ENCODE results near the gene CEP97. TPM values are rescaled to one million over a fixed set of nuclear protein-coding genes. Genes with fewer than 3 reads are reported as not detected.

Gene CEP97
- total RNA-seq, 2 donors from 2014 or later: 6.5 to 7.0 TPM

GRCh38 chr3:101680466-101680865 lies 43.9 kb upstream of the CEP97 start:
- Histone ChIP-seq H3K27me3 (no peaks in the 10 kb centered on the region), H3K9me3 (no peaks in the 10 kb centered on the region), H3K36me3 (peaks cover 63% of the 10 kb centered on the region), H3K4me1 (peaks cover 0 to 38% of the 10 kb centered on the region in 2 donors), H3K4me3 (no peak overlapping the region), H3K27ac (no peak overlapping the region)
- no peak for DNase-seq (ENCODE audit: low spot score)
- no peak for TF ChIP-seq CTCF (IDR thresholded peaks at IDR 0.05)

GRCh38 chr3:101685050-101685400 lies 39.4 kb upstream of the CEP97 start:
- Histone ChIP-seq H3K27ac (peak overlapping the region in 1 of 2 donors; percentile 97), H3K36me3 (peaks cover 55% of the 10 kb centered on the region), H3K27me3 (no peaks in the 10 kb centered on the region), H3K9me3 (no peaks in the 10 kb centered on the region), H3K4me3 (peak overlapping the region; percentile 52 to 70), H3K4me1 (peaks cover 0 to 37% of the 10 kb centered on the region in 2 donors)
- no peak for DNase-seq (ENCODE audit: low spot score)
- no peak for TF ChIP-seq CTCF (IDR thresholded peaks at IDR 0.05)

GRCh38 chr3:101685870-101686307 lies 38.5 kb upstream of the CEP97 start:
- H3K36me3 ChIP-seq: peaks cover 46% of the 10 kb centered on the region
- peaks cover 0 to 36% of the 10 kb centered on the region in 2 donors for H3K4me1 ChIP-seq
- H3K27ac ChIP-seq: peak overlapping the region; percentile 95 to 97
- H3K4me3 ChIP-seq: peak overlapping the region; percentile 52 to 70
- TF ChIP-seq CTCF (IDR thresholded peaks at IDR 0.05): no peak
- H3K9me3 ChIP-seq: no peaks in the 10 kb centered on the region
- no peak for DNase-seq (ENCODE audit: low spot score)
- no peaks in the 10 kb centered on the region for H3K27me3 ChIP-seq

- DNase-seq (ENCODE audit: low spot score): no peak
- Histone ChIP-seq H3K4me3 (peak overlapping the region; percentile 52 to 70), H3K27ac (peak overlapping the region; percentile 95 to 97), H3K4me1 (peaks cover 0 to 33% of the 10 kb centered on the region in 2 donors), H3K9me3 (no peaks in the 10 kb centered on the region), H3K36me3 (peaks cover 32% of the 10 kb centered on the region), H3K27me3 (no peaks in the 10 kb centered on the region)
- TF ChIP-seq CTCF (IDR thresholded peaks at IDR 0.05): no peak
Measured at GRCh38 chr3:101687142-101687931, 37.1 kb upstream of the CEP97 start.

GRCh38 chr3:101689286-101689685 lies 35.1 kb upstream of the CEP97 start:
- H3K4me3 ChIP-seq: no peak overlapping the region
- DNase-seq (ENCODE audit: low spot score): no peak
- TF ChIP-seq CTCF (IDR thresholded peaks at IDR 0.05): no peak
- H3K36me3 ChIP-seq: peaks cover 12% of the 10 kb centered on the region
- H3K27me3 ChIP-seq: no peaks in the 10 kb centered on the region
- peaks cover 0 to 24% of the 10 kb centered on the region in 2 donors for H3K4me1 ChIP-seq
- H3K27ac ChIP-seq: no peak overlapping the region
- H3K9me3 ChIP-seq: no peaks in the 10 kb centered on the region

All from right atrium auricular region (tissue), 2 donors.